Fibroblast of peridontal ligament (primary cell): ENCODE measurements around the gene TRIO.

ENCODE experiments used
- DNase-seq: peaks from one replicate; pipeline ENCODE4 v3.0.0-alpha.2; 2010; ENCODE audit errors: extremely low read depth

TRIO gene

DNA sequence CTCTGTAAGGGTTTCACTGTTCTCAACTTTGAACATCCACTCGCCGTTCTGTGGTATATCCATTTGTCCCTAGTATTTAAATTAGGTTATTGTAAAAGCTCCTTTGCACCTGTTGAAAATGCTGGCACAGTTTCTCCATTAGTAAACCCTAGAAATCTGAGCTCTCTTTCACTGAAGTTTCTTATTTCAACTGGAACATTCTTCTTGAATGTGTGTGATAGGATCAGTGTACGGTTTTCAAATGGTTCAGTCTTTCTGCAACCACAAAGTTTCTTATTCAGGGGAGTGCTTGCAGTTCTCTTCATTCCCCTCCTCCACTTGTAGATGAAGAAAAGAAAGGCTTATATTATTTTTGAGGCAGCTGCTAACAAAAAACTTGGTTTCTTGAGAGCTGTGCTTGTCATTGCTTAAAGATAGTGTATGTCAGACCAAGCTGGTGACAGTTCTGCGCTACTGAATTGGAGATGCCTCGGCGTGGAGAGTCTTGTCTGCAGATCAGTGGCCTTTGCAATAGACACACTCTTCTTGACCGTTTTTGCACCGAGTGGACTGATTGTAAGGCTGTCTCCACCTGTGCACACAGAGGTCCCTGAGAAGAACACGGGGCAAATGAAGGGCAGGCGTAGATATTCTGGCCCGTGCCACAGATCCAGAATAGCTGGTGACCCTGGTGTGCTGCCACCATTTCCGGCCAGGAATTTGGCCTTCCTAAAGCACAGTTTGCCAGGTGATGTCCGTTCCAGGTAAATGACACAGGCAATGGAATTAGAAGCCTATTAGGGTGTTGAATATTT is 102.2 kb downstream of the TRIO start:
- DNase-seq, result peak; percentile 58

DNA sequence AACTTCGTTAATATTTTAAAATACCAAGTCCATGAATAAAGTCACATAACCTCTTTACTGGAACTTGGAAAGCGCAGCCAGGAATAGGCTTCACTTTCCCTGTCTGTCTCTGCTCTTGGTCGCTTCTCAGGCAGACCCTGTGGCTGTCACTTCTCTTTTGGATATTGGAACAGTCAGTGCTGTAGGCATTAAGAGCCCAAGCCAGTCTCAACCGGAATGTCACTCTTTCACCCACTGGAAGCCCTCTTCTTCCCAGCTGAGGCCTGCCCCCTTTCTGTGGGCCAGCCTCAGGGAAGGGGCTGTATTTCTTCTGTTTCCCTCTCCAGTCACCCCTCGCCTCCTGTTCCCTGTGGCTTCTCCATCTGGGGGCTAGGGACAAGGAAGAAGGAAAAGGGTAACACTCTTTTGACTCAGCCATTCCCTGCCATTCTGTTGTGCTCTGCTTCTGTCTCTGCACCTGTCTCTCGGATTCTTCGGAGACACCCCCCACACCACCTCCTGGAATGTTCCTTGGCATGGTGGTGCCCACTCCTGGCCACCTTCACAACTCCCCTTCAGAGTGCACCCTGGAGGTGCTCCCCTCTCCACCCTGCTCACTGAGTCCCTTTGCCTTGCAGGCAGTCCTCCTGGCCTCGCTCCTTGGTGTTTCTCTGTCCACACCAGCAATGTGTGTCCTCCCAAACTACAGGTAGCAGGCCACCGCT is 103.4 kb downstream of the TRIO start:
- DNase-seq, result no peak

DNA sequence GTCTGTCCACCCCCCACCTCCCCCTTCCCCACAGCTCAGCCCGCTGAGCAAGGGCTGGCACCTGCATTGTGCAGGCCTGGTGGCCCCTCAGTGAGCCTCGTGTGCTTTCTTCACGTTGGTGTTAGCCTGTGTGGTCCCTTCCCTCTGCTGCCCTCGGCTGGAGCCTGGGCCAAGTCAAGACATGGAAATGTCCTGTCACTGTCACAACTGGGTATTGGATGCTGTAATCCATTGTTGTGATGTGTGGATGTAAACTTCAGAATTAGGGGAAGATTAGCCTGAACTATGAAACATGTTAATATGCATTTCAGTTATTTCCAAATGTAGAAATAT is 103.9 kb downstream of the TRIO start:
- DNase-seq, result no peak

DNA sequence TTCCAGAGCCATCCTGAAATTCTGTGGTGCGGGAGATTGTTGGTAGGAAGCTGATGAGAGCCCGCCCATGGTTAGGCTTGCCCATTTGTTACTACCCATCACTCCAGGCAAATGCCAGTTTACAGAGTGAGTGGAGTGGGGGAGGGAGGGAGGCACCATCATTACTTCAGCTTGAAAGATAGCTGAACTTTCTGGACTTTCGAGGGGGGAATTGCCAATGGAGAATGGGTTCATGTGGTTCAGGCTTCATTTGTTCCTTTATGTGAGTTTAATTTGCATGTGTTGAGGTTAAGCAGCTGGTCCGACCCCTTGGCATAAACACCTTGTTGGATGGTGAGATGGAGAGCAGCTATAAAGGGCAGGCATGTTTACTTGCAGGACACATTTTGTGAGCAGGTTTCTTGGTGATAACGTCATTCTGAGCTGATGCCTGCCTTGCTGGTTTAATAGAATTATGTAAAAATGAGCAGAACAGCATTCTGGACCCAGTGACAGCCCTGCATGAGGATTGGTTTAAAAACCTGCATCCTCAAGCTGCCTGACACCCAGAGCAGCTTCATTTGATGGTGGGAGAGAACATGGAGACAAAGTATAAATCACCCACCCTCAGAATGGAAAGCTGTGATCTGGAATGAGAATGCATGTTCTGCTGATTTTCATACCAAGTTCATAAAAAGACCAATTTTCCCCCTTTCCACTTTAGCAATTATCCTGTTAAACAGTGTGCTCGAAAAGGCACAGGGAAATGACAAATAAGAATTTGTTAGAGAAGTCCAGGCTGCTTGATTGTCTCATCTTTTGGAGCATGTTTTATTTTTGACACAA is 106.3 kb downstream of the TRIO start:
- DNase-seq, result no peak

DNA sequence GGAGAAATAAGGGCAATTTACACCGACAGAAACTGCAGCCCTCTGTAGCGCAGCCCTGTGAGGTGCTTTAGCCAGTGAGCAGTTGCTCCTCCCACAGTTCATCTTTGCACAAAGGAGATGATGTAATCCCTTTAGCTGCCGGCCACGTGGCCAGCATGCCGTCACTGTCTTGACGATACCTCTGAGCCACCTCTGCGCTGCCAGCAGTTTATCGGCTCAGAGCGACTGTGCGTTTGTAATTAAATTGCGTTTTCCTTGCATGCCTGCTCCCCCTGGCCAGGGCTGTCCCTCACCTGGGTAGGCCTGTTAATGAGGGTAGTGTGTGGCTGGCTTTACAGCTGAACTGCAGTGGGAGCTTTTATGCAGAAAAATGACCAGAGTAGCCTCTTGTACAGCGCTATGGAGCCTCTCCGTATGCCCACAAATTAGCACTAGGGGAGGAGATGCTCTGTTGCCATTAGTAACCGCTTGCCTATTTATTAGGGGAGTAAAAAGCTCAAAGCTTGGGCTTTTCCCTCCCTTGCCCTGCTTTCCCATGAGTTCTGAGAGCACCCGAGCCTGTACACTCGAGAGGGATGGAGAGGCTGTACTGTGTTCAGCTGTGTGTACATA is 107.0 kb downstream of the TRIO start:
- peak; percentile 70 for DNase-seq

DNA sequence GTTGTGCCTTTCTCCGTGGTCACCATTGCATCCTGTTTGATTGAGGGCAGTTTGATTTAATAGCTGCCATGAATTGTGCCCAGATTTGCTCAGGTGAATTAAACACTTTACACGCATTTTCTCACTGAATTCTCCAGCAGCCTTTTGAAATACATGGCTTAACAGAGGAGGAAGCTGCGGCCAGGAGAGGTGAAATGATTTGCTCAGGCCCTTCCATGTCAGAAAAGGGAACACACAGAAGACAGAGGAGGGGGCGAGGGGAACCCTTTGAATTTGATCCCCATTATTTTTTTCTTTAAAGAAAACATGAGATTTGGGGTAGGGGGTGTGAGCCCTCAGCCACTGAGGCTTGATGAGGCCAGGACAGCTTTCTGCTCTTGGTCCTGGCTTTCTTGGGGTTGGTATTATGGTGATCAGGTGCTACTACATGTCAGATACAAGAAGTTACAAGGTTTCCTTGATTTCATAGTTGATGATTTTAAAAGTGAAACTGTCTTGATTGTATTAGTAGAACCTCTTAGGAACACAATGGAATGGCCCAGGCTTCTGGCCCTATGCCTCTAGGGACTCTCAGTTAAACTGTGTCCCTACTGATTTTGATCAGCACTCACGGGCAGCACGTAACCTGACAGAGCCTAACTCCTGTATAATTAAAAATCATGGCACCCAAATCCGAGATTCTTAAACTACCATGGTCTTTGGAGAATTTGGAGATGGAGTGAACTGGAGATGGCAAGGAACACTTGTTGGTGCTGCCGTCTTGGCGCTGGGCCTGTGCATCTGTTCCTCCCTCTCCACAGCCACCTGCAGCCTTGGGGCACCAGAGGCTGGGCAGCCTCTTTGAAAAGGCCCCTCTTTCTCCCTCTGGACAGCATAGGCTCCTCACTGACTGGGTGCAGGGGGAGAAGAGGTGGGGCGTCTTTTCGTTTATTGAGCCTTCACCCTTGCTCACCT is 107.9 kb downstream of the TRIO start:
- no peak for DNase-seq

DNA sequence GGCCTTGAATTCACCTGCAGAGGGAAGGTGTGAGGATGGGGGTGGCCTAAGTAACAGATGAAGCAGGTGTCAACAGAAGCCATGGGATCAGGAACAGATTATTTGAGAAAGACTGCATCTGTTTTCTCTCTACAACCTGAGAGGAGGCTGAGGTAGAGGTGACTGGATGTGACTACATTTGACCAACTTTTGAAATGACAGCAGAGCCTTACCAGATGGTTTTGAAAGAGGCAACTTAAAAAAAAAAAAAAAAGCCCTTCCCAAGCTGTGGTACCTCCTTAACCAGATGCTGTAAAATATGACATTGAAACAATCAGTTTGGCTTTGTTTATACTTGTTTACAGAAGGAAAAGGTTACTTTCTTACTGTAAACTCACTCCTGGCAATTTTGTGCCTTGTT is 108.6 kb downstream of the TRIO start:
- no peak for DNase-seq

DNA sequence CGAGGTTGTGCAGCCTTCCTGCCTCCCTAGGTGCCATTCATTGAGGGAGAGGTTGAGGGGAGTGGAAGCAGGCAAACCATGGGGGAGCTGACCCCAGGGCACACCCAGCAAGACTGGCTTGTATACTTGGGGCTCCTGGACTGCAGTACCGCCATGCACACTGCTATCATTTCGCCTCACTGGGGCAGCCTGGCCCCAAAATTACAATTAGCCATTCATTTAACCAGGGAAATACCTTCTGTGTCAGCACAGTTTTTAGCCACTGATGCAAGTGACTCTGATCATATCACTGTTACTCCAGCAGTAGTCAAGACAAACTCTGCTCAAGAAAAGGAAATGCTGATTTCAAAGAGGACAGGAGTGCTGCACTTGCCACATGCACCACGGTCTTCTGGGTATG is 109.7 kb downstream of the TRIO start:
- DNase-seq, result no peak

DNA sequence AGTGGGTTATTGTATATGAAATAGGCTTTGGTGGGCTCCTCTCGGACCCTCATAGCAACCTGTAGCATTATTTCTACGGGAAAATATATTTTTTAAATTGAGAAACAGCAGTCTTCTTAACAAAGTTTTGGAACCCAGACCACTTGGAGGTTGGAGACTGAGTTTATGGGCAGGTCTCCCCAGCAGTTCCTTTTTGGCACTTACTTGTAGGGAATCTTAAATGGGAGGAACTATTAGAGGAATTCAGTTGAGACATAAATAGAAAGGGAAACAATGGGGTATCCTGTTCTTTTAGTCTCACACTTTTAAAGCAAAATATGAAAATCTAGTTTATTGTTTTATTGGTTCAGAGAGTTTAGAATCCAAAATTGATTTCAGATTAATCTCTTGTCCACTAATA is 111.5 kb downstream of the TRIO start:
- DNase-seq, result no peak

DNA sequence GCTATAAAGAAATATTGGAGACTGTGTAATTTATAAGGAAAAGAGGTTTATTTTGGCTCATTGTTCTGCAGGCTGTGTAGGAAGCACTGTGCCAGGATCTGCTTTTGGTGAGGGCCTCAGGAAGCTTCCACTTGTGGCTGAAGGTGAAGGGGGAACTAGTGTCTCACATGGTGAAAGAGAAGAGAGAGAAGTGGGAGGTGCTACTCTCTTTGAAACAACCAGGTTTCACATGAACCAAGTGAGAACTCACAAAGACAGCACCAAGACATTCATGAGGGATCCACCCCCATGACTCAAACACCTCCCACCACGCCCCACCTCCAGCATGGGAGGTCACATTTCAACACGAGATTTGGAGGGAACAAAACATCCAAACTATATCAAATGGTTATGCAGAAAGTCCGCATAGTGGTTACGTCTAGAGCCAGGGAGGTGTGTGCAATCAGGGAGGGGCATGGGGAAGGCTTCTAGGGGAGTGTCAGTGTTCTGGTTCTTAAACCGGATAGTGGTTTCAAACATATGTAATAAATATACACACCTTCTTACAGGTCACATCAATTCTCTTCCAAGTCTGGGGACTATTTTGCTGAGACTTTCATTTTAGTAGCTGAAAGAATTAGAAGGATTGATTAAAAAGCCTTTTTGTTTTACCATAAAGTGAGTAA is 113.0 kb downstream of the TRIO start:
- no peak for DNase-seq

DNA sequence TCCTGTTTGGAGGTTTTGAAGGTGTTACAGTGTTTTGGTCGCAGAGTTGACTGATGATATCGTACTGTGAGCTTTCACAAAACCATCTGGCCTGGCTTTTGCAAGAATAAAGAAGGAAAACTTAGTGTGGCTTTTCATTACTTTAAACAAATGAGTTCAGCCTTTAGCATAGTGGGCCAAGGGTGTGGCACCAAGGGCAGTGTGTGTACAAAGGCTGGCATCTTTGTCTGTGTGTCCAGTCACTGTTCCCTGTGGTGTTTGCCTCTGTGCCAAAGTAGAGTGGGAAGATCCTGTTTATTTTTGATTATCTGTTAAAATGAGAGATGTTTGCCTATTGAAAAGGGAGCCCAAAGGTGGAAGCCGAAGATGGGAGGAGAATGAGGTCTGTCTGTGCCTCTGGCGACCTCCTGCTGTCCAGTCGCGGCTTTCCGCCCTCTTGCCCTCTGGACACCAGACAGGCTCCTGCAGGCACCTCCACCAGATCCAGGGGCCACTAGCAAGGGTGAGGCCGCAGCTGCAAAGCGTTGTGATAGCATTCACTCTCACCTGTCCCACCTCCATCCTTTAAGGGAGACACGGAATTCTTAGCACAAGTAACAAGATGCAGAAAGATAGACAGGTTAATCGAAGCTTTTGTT is 113.7 kb downstream of the TRIO start:
- no peak for DNase-seq

DNA sequence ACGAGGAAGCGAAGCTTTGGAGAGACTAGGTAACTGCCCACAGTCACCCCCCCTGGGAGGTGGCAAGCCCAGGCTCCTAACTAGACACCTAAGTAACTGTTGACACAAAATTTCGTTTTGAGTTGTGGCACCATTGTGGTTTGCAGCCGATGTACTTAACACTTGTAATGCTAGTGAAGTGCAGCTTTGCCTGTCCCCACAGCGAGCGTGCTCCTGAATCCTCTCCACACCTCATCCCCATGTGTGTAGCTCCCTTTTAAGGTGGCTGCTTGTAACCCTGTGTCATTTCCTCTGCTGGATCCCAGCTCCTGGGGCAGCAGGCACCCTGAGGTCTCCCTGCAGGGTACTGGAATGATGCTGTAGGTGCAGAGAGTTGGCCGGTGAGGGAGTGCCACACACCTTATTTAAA is 114.9 kb downstream of the TRIO start:
- DNase-seq, result no peak

DNA sequence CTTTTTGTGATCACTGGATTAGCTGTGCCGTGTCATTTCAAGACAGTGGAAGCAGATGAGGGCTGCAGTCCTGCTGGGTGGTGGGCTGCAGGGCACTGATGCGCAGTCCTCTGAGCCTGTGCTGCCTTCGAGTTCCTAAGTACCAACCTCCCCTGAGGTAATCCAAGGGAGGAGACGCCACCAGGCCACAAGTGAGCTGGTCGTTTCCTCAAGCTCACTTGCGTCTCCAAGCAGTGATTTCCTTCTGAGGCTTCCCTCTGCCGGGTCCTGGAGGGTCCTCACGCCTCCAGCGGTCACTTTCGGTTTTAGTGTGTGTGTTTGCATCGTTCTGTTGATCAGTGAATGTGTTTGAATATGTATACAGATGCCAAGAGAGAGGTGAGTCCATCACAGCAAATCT is 115.7 kb downstream of the TRIO start:
- DNase-seq, result no peak

DNA sequence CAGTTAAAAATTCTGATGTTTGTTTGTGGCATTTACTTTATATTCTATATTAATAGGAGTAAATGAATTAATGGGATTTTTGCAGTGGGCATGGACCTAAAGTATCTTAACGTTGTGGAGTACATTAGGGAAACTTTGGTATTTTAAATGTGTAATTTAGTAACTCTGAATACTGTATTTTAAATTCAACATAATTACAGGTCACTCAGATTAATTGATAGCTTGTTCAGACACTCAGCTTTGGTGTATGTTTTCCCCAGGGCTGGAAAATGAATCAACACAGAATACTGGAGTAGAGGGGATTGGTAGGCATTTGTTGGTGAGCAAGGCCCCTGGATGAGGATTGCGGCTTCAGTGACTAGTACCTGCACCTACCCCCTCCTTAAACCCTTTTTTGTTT is 117.5 kb downstream of the TRIO start:
- DNase-seq, result no peak

DNA sequence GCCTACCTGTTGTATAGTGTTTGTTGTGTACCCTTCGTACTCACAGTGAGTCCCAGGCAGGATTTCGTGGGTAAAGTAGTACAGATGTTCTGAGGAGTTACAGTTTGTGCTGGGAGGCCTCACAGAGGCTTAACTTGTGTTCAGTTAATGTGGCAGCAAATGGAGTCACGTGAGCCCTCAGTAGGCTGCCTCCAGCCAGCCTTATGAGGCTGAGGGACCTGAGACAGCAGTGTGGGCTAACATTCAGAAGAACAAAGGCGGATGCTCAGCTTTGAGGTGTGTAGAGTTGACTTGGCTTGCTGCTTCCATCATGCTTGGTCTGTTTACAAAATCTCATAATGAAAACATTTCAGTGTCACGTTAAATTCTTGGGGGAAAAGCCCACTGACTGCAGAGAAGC is 118.1 kb downstream of the TRIO start:
- no peak for DNase-seq

DNA sequence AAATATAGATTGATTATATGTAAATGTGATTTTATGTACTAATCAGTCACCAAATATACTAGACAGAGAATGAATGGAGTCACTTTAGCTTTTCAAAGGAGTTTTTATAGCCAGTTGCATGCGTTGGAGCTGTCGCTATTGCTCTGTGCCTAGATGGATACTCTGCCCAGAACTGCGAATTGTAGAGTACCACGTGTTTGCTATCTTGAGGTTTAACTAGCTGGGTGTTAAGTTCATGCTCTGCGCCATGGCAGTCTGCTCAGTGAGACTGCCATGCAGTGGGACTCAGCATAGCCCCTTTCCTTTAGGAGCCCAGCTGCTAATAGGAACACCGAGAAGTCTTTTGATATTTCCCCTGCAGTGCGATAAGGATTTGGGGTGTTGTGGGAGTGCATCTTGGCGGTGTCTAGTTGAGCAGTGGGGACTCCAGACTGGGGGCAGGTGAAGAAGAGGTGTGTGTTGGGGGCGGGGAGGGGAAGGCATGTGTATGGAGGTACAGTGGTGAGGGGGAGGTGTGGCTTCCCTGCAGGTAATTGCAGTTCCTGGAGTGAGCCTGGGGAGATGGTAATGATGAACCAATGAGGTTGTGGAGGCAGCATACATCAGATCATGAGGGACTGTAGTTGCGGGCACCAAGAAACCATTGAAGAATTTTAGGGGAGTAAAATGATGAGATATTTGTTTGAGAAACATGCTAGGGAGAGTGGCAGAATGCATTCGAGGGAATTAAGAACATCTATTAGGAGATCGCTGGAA is 118.9 kb downstream of the TRIO start:
- DNase-seq, result no peak

DNA sequence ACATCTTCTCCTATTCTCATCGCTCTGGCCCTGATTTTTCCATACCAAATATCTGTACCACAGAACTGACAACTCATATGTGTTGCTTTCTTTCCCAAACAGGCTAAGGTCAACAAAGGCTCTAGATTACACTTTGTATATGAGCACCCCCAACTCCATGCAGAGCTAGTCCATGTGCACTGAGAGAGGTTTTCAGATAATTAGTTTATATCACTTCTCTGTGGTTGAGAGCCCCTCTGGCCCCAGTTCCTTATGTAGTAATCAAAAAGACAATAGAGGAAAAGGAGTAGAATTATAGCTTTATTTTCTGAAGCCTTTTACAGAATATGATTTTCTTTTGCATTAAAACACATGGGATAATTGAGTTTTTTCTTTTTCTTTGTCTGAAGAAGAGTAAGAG is 120.0 kb downstream of the TRIO start:
- DNase-seq, result no peak

DNA sequence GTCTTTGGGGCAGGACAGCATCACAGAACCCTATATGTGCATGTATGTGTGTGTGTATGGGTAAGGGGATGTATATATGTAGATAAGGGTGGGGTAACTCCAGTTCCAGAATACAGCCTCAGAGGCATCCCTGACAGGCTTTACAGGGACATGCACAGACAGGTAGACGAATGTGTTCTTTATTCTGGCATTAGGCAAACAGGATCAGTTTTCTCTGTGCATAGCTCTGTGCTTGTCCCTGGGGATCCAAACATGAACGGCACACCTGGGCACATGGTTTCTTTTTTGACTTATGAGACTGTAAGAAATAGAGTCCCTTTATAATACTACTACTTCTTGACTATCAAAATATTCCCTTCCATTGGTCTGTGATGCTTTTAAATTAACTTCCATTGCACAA is 120.6 kb downstream of the TRIO start:
- DNase-seq, result no peak

DNA sequence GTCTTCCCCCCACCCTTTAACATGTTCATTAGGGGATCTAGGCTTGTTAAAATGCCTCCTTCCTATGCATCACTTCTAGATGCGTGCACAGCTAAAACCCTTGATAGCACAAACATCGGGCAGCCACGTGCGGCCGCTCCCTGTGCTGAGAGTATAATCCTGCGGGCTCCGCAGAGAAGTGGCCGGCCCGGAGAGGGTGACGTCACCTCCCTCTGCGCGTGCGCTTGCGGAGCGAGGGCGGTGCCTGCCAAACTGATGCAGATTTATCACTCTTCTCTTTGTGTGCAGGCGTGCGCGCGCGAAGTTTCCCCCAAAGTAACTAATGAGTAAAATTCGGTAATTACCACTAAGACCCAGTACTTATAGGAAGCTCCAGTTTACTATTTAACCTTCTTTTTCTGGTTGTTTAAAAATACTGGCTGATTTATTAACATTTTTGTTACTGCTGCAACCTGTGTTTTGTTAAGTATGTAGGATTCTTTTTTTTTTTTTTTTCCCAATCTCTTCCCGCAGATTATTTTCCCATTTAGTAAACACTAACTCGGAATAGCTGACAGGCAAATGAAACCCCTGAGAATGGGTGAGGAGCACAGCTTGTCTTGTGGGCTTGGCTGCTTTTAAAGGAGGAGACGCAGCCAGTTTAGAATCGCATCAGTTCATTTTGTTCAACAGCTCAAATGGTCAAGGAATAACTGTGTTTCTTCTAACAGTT is 121.6 kb downstream of the TRIO start:
- peak; percentile 91 for DNase-seq
